Measurements from ENCODE around the gene TRAF3IP1. TPM values are rescaled to one million over a fixed set of nuclear protein-coding genes. Genes with fewer than 3 reads are reported as not detected.
A peak's percentile ranks its signal among the peaks of the same experiment; 100 is the strongest.

TRAF3IP1 gene
- total RNA-seq, 1 experiment from 2014 or later = 18.6 TPM

GRCh38 chr2:238376884-238377391 is 56.6 kb downstream of the TRAF3IP1 start:
- BruUV-seq (replicated peaks) = no TSS peak
- DNase-seq = no peak
- H3K4me3 Mint-ChIP-seq (ENCODE audit: low read depth, unreplicated experiment) = no peak overlapping the region
- H3K27ac Mint-ChIP-seq (ENCODE audit: unreplicated experiment) = no peak overlapping the region
- TF ChIP-seq CTCF (IDR thresholded peaks at IDR 0.05; ENCODE audit: unreplicated experiment) = no peak
- CTCF ChIA-PET = interaction anchor here (0.6 kb wide), 1 partner anchor 83 kb away, joined by 3 read pairs; no protein-coding TSS in a partner anchor
- peaks cover 4% of the 10 kb centered on the region for H3K9me3 Mint-ChIP-seq (ENCODE audit: low read depth, unreplicated experiment)
- intact Hi-C loops (cut with micrococcal nuclease; ENCODE audit: unreplicated experiment) = loop anchor here (5.0 kb wide), 1 partner anchor 55 kb away; no protein-coding TSS in a partner anchor
- peaks cover 30% of the 10 kb centered on the region for H3K36me3 Mint-ChIP-seq (ENCODE audit: insufficient read depth, unreplicated experiment)
- H3K27me3 Mint-ChIP-seq (ENCODE audit: unreplicated experiment) = no peaks in the 10 kb centered on the region
- H3K4me1 Mint-ChIP-seq (ENCODE audit: low read depth, unreplicated experiment) = peaks cover 33% of the 10 kb centered on the region

- intact Hi-C loops (cut with micrococcal nuclease; ENCODE audit: unreplicated experiment) = loop anchor here (5.0 kb wide), 1 partner anchor 54 kb away; no protein-coding TSS in a partner anchor
- Mint-ChIP-seq H3K9me3 (ENCODE audit: low read depth, unreplicated experiment) (peaks cover 4% of the 10 kb centered on the region), H3K4me1 (ENCODE audit: low read depth, unreplicated experiment) (peaks cover 47% of the 10 kb centered on the region), H3K36me3 (ENCODE audit: insufficient read depth, unreplicated experiment) (peaks cover 37% of the 10 kb centered on the region), H3K27me3 (ENCODE audit: unreplicated experiment) (no peaks in the 10 kb centered on the region), H3K27ac (ENCODE audit: unreplicated experiment) (peak overlapping the region; percentile 86), H3K4me3 (ENCODE audit: low read depth, unreplicated experiment) (no peak overlapping the region)
- no peak for DNase-seq
- BruUV-seq (replicated peaks) = TSS peak; percentile 84
- CTCF ChIA-PET = interaction anchor here (0.9 to 1.2 kb wide), 2 partner anchors 8 to 79 kb away, joined by 3 to 7 read pairs; no protein-coding TSS in a partner anchor
- TF ChIP-seq CTCF (IDR thresholded peaks at IDR 0.05; ENCODE audit: unreplicated experiment) = no peak
Observed at GRCh38 chr2:238378230-238379095, 58.1 kb downstream of the TRAF3IP1 start.

GRCh38 chr2:238379096-238379810 is 58.9 kb downstream of the TRAF3IP1 start:
- H3K4me1 Mint-ChIP-seq (ENCODE audit: low read depth, unreplicated experiment) = peaks cover 55% of the 10 kb centered on the region
- CTCF ChIA-PET = interaction anchor here (0.9 to 1.5 kb wide), 4 partner anchors 9 to 80 kb away, joined by 3 to 7 read pairs (median 6); no protein-coding TSS in a partner anchor
- intact Hi-C loops (cut with micrococcal nuclease; ENCODE audit: unreplicated experiment) = loop anchor here (5.0 kb wide), 1 partner anchor 53 kb away; no protein-coding TSS in a partner anchor
- peaks cover 4% of the 10 kb centered on the region for H3K9me3 Mint-ChIP-seq (ENCODE audit: low read depth, unreplicated experiment)
- peak; percentile 78 for DNase-seq
- TF ChIP-seq CTCF (IDR thresholded peaks at IDR 0.05; ENCODE audit: unreplicated experiment) = no peak
- BruUV-seq (replicated peaks) = no TSS peak
- no peaks in the 10 kb centered on the region for H3K27me3 Mint-ChIP-seq (ENCODE audit: unreplicated experiment)
- H3K36me3 Mint-ChIP-seq (ENCODE audit: insufficient read depth, unreplicated experiment) = peaks cover 37% of the 10 kb centered on the region
- H3K4me3 Mint-ChIP-seq (ENCODE audit: low read depth, unreplicated experiment) = peak overlapping the region; percentile 15
- peak overlapping the region; percentile 86 for H3K27ac Mint-ChIP-seq (ENCODE audit: unreplicated experiment)

GRCh38 chr2:238380336-238380735 is 60.0 kb downstream of the TRAF3IP1 start:
- DNase-seq = peak; percentile 9
- Mint-ChIP-seq H3K9me3 (ENCODE audit: low read depth, unreplicated experiment) (no peaks in the 10 kb centered on the region), H3K27ac (ENCODE audit: unreplicated experiment) (peak overlapping the region; percentile 86), H3K4me3 (ENCODE audit: low read depth, unreplicated experiment) (peak overlapping the region; percentile 7), H3K4me1 (ENCODE audit: low read depth, unreplicated experiment) (peaks cover 55% of the 10 kb centered on the region), H3K27me3 (ENCODE audit: unreplicated experiment) (no peaks in the 10 kb centered on the region), H3K36me3 (ENCODE audit: insufficient read depth, unreplicated experiment) (peaks cover 37% of the 10 kb centered on the region)
- no TSS peak for BruUV-seq (replicated peaks)
- no peak for TF ChIP-seq CTCF (IDR thresholded peaks at IDR 0.05; ENCODE audit: unreplicated experiment)
- intact Hi-C loops (cut with micrococcal nuclease; ENCODE audit: unreplicated experiment) = no loop called here
- CTCF ChIA-PET = interaction anchor here (1.5 kb wide), 1 partner anchor 47 kb away, joined by 7 read pairs; no protein-coding TSS in a partner anchor

Measured in Calu3 (cell line).